Measurements from ENCODE around the gene SLF2. TPM values are rescaled to one million over a fixed set of nuclear protein-coding genes. Genes with fewer than 3 reads are reported as not detected.

The SLF2 gene
- total and polyA plus RNA-seq, 2 of the 8 experiments (the other 6 are each of a cell fraction or from before 2014, with no cell fraction given), result 5.5 to 20.9 TPM

DNA sequence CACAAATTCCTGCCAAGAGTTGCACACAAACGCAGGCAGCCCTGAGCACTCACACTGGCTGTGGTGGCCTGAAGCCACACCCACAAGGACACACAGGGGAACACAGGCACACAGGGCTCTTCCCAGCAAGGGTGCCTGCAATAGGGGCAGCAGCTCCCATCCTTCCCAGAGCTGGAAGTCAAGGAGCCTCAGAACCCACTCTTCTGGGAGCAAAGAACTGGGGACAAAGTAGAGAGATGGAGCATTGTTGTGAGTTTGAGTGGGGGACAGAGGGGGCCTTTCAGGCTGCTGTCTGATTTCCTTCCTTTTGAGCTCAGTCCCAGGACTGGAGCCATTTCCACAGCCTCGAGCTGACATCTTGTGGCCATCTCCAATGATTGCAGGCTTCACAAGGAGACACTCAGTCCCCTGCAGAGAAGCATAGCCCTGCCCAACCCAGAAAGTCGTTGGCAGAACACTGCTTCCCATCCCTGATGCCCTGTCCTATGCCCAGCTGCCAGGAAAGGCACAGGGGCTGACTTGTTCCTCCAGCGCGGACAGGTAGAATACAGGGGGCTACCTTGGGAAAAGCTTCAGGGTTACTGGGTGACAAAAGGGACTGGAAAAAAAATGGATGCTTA is 34.4 kb upstream of the SLF2 start (continued):
- TF ChIP-seq SAP30 (IDR thresholded peaks at IDR 0.05; ENCODE audit: insufficient read depth, insufficient replicate concordance, low read length), result no peak
- TF ChIP-seq BACH1 (IDR thresholded peaks at IDR 0.05; ENCODE audit: low read length), result no peak
- TF ChIP-seq SIRT6 (IDR thresholded peaks at IDR 0.05; ENCODE audit: low read length), result no peak
- TF ChIP-seq KDM4A (IDR thresholded peaks at IDR 0.05; ENCODE audit: low read depth, low read length, severe bottlenecking), result no peak
- no peak for TF ChIP-seq POLR2A (IDR thresholded peaks at IDR 0.05; ENCODE audit: control extremely low read depth in 1 of 2, low read depth in 2 of 2, low read length in 2 of 2)
- TF ChIP-seq ZNF274 (IDR thresholded peaks at IDR 0.05; ENCODE audit: borderline replicate concordance, extremely low read depth, low read length), result no peak
- TF ChIP-seq, protein P1, sequence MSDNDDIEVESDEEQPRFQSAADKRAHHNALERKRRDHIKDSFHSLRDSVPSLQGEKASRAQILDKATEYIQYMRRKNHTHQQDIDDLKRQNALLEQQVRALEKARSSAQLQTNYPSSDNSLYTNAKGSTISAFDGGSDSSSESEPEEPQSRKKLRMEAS (IDR thresholded peaks at IDR 0.05), result no peak
- TF ChIP-seq KDM1A (IDR thresholded peaks at IDR 0.05; ENCODE audit: borderline replicate concordance, low read length), result no peak
- no peak for TF ChIP-seq BRCA1 (IDR thresholded peaks at IDR 0.05; ENCODE audit: low read depth, low read length)
- TF ChIP-seq EGR1 (IDR thresholded peaks at IDR 0.05; ENCODE audit: borderline replicate concordance, low read depth, low read length), result no peak
